HG02970 (cell line): ENCODE measurements around the gene CR1.
"Not testable (repeated sequence)": the region's sequence is repeated elsewhere in the genome, so short reads cannot be mapped to it uniquely, and the experiment has no call there.

Source experiments
- ATAC-seq: cut with Tn5 transposase; IDR thresholded peaks from one replicate; pipeline ENCODE4 v1.9.1; 2021; ENCODE audit warnings: mild to moderate bottlenecking, moderate library complexity, moderate number of reproducible peaks; ENCODE audit not compliant: unreplicated experiment, low FRiP score

The CR1 gene

GRCh38 chr1:207635569-207636186 is 139.7 kb downstream of the CR1 start:
- not testable (repeated sequence) for ATAC-seq

GRCh38 chr1:207638487-207639145 is 142.7 kb downstream of the CR1 start:
- ATAC-seq, result not testable (repeated sequence)

DNA sequence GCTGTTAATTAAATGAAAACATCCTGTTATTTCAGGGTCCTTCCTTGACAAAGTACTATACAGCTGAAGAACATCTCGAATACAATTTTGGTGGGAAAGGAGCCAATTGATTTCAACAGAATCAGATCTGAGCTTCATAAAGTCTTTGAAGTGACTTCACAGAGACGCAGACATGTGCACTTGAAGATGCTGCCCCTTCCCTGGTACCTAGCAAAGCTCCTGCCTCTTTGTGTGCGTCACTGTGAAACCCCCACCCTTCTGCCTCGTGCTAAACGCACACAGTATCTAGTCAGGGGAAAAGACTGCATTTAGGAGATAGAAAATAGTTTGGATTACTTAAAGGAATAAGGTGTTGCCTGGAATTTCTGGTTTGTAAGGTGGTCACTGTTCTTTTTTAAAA is 143.4 kb downstream of the CR1 start:
- not testable (repeated sequence) for ATAC-seq

- ATAC-seq, result no peak
These were observed 148.4 kb downstream of the CR1 start for GRCh38 chr1:207644166-207644851.

DNA sequence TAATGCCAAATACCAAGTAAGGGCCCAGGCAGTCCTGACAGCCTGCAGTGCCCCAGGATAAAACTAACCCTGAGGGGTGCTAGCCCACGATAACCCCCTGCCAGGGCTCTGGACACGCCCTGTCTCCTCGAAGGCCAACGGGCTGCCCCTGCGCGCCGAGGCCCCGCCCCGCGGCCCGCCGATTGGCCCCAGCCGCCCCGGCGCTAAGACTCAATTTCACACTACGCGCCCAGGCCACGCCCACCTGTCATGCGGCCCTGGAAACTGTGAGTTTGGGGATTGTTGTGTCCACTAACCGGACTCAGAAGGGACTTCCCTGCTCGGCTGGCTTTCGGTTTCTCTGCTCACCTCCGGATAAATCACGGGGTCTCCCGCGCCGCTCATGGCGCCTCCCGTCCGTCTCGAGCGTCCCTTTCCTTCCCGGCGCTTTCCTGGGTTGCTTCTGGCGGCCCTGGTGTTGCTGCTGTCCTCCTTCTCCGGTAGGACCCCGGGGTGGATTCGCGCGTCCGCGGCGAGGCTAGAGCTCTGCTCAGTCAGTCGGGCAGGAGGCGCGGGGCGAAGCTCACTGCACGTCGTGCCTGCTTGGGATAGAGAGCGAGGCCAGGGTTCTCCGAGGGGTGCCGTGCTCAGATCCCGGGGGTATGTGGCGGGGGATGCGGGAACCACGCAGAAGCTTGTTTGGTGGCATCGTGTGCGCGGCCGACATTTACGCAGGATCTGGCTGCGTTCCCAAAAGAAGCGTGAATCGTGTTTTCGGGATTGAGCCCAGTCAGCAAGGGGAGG is 149.1 kb downstream of the CR1 start, which contains the start of gene CR1L:
Gene CR1L (plus strand): TSS at position 282 of the 783 bp plus-strand sequence. CDS start 101 bp downstream, at position 383.
- peak; percentile 87 for ATAC-seq

DNA sequence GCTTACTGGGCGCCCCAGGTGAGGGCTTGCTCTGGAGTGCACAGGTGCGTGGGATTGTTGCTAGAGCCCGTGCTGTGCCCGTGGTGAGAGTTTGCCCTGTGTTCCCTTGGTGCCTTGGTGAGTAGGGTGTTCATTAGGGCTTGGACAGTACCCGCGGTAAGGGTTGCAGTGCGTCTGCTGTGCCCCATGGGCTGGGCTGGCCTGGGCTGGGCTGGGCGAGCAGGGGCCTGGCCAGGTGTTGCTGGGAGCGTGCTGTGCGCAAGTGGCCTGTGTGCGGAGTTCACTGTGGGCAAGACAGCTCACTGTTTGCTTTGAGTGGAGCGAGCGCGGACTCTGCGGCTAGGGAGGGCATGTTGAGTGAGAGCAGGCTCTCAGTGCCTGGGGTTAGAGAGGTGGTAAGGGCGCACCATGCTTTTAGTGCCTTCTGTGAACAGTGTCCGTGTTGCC is 149.7 kb downstream of the CR1 start:
- ATAC-seq, result no peak

GRCh38 chr1:207646171-207646570 is 150.2 kb downstream of the CR1 start:
- ATAC-seq, result no peak

- ATAC-seq, result no peak
These were observed 151.1 kb downstream of the CR1 start for GRCh38 chr1:207646944-207647579.

- no peak for ATAC-seq
These were observed 151.8 kb downstream of the CR1 start for GRCh38 chr1:207647671-207648333.

- no peak for ATAC-seq
These were observed 152.6 kb downstream of the CR1 start for GRCh38 chr1:207648334-207649209.

GRCh38 chr1:207649210-207649753 is 153.3 kb downstream of the CR1 start:
- no peak for ATAC-seq

DNA sequence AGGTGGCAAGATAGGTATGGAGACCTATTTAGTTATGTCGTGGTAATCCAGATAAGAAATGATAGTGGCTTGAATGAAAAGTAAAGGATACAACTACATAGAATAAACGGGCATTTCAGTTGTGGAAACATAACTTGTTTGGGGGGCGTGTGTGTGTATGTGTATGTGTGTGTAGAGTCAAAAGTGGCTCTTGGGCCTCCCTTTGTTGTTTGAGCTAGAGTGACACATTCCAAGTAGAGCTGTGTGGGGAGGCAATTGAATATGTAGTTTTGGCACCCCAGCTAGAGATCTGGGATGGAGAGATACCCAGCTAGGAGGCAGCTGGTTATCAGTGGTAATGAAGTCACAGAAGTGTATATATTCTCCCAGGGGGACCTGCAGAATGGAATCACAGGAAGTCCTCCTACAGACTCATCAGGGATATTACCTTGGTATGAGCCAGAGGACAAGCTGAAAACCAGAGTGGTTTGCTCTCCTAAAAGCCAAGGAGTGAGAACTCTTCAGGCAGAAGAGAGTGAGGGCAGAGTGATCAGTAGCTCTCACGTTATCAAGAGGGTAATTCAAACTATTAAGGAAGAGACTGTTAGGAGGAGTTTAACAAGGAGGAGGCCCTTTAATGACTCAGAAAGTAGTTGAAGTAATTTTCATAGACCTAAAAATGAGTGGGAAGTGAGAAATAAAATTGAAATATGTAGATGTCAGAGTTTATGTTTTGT is 154.1 kb downstream of the CR1 start:
- ATAC-seq, result no peak

DNA sequence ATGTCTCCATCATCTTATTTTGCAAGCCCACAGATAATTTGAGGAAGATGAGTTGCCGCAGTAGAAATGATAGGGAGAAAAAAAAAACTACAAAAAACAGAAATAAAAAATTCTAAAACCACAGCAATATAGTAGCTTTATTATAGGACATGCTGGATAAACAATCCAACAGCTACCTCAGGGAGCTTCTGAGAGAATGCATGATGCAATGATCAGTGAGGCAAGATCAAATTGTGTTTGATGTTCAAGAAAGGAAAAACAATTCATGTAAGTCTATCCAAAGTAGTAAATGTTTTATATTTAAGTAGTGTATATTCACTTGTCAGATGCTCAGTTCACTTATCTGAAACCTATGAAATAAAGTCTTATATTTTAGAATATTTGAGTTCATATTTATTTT is 155.6 kb downstream of the CR1 start:
- ATAC-seq, result no peak

- ATAC-seq, result no peak
These were observed 158.4 kb downstream of the CR1 start for GRCh38 chr1:207654320-207654719.

DNA sequence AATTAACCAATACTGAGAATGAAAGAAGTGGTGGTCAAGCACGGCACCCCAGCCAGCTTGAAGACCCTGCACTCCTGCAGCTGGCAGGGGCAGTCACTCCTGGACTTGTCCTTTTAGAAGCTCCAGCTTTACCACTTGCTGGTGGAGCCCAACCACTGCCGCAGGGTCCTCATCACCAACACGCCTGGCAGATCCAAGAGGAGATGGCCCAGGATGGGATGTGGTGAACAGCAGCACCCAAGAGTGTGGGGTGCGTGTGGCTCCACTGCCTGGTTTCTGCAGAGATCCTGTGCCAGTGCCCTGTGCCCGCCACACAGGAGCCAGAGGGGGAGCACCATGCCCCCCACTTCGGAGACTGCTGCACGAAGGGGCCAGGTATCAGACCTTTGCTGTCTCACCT is 162.5 kb downstream of the CR1 start:
- ATAC-seq, result no peak

DNA sequence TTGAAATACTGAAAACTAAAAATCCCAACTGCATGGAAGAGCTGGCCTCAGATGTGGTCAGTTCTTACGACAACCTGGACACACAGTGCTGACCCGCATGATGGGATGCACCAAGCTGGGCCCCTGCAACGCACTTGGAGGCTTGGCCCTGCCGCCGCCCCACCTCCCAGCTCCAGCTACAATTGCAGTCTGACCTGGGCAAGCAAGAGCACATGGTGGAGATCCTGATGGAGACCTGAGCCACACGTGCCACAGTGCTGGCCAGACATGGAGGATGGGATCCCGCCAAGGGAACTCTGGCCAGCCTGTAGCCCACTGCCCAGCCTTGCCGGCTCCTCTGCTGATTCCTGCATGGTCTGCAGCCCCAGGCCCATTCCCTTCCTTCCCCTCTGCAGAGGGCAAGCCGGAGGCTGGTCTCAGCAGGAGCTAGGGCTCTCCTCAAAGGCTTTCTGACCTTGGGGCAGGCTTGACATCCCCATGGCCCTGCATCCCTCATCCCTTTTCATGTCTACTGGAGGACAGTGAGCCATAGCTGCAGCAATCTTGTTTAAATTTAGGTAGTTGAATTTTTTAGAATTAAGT is 163.0 kb downstream of the CR1 start:
- ATAC-seq, result no peak

DNA sequence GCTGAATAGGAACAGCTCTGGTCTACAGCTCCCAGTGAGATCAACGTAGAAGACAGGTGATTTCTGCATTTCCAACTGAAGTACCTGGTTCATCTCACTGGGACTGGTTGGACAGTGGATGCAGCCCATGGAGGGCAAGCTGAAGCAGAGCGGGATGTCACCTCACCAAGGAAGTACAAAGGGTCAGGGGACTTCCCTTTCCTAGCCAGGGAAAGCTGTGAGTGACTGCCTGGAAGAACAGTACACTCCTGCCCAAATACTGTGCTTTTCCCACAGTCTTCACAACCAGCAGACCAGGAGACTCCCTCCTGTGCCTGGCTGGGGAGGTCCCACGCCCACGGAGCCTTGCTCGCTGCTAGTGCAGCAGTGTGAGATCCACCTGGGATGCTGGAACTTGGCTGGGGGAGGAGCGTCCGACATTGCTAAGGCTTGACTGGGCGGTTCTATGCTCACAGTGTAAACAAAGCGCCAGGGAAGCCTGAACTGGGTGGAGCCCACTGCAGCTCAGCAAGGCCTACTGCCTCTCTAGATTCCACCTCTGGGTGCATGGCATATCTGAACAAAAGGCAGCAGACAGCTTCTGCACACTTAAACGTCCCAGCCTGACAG is 163.7 kb downstream of the CR1 start:
- ATAC-seq, result no peak
